WERI-Rb-1 (cell line): ENCODE data around the gene DENND5A.
"Not testable (repeated sequence)": the region's sequence is repeated elsewhere in the genome, so short reads cannot be mapped to it uniquely, and the experiment has no call there.

Experiments
- DNase-seq: peaks from one replicate; pipeline ENCODE4 v3.0.0-alpha.2; 2020
- H3K27ac ChIP-seq: fragments of 250-450 bp; sonication (Bioruptor Pico); 2 replicates; pipeline ENCODE4 v1.5.1; 2020; ENCODE audit warnings: mild to moderate bottlenecking, moderate library complexity
- H3K27me3 ChIP-seq: fragments of 250-450 bp; sonication (Bioruptor Pico); 2 replicates; pipeline ENCODE4 v1.5.1; 2021; ENCODE audit warnings: mild to moderate bottlenecking, low read depth, moderate library complexity; ENCODE audit not compliant: insufficient read depth, severe bottlenecking
- H3K36me3 ChIP-seq: fragments of 250-450 bp; sonication (Bioruptor Pico); 2 replicates; pipeline ENCODE4 v1.5.1; 2020; ENCODE audit warnings: mild to moderate bottlenecking, moderate library complexity
- H3K4me3 ChIP-seq: 2 replicates; pipeline ENCODE4 v1.5.1; 2011; ENCODE audit warnings: low read depth, mild to moderate bottlenecking, control low read depth, low read length
- H3K9me3 ChIP-seq: fragments of 250-450 bp; sonication (Bioruptor Pico); 2 replicates; pipeline ENCODE4 v1.5.1; 2021; ENCODE audit warnings: mild to moderate bottlenecking, moderate library complexity; ENCODE audit not compliant: severe bottlenecking
- CTCF ChIP-seq: IDR thresholded peaks from 2 replicates; pipeline ENCODE4 v1.5.1; 2011; ENCODE audit warnings: low read depth, mild to moderate bottlenecking, control low read depth, inconsistent platforms, low read length

DENND5A gene

DNA sequence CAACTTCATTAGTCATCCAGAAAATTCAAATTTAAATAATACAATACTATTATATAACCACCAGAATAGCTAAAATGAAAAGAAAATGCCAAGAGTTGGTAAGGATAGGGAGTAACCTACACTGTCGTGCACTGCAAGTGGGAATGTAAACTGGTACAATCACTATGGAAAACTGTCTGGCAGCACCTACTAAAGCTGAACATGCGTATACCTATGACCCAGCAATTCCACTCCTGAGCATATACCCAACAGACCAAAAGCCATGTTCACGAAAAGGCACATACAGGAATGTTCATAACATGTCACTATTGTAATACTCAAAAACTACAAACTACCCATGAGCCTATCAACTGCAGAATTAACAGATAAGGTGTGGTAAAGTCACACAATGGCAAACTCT is 32.7 kb downstream of the DENND5A start:
- no peaks in the 10 kb centered on the region for H3K27me3 ChIP-seq
- no peak overlapping the region for H3K27ac ChIP-seq
- H3K9me3 ChIP-seq: no peaks in the 10 kb centered on the region
- no peak for TF ChIP-seq CTCF
- no peak overlapping the region for H3K4me3 ChIP-seq
- H3K36me3 ChIP-seq: no peaks in the 10 kb centered on the region
- no peak for DNase-seq

DNA sequence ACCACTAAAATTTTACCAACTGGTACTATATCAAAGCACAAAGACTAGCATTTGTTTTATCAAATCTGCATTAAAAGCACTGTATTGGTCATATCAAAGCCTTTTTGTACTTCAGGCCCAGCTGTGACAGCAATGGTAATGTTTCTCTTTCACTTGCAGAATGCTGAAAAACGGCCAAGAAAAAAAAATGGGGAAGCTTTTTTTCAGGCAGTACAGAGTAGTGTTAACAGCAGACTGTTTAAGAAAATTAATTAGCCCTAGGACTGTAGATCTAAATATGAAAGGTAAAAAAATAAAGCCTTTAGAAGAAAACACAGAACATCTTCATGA is 33.3 kb downstream of the DENND5A start:
- no peak for DNase-seq
- Histone ChIP-seq H3K4me3 (no peak overlapping the region), H3K36me3 (no peaks in the 10 kb centered on the region), H3K9me3 (no peaks in the 10 kb centered on the region), H3K27me3 (no peaks in the 10 kb centered on the region), H3K27ac (no peak overlapping the region)
- no peak for TF ChIP-seq CTCF

DNA sequence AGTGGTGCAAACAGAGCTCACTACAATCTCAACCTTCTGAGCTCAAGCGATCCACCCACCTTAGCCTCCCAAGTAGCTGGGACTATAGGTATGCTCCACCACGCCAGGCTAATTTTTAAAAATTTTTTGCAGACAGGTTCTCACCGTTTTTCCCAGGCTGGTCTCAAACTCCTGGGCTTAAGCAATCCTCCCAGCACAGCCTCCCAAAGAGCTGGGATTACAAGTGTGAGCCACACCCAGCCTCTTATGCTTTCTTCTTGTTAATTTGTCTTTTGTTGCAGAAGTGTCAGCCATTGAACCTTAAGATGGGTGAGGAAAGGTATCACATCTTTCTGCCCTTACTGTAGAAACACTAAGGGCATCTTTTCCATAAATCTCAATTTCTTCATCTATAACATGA is 34.9 kb downstream of the DENND5A start:
- Histone ChIP-seq H3K9me3 (no peaks in the 10 kb centered on the region), H3K27me3 (no peaks in the 10 kb centered on the region), H3K4me3 (no peak overlapping the region), H3K36me3 (no peaks in the 10 kb centered on the region), H3K27ac (no peak overlapping the region)
- no peak for DNase-seq
- no peak for TF ChIP-seq CTCF

GRCh38 chr11:9228091-9228490 is 37.1 kb downstream of the DENND5A start:
- Histone ChIP-seq H3K27me3 (no peaks in the 10 kb centered on the region), H3K4me3 (no peak overlapping the region), H3K27ac (no peak overlapping the region), H3K9me3 (no peaks in the 10 kb centered on the region), H3K36me3 (no peaks in the 10 kb centered on the region)
- TF ChIP-seq CTCF: no peak
- DNase-seq: peak; percentile 30

GRCh38 chr11:9225748-9226298 is 39.3 kb downstream of the DENND5A start:
- Histone ChIP-seq H3K27me3 (no peaks in the 10 kb centered on the region), H3K9me3 (no peaks in the 10 kb centered on the region), H3K4me3 (no peak overlapping the region), H3K36me3 (no peaks in the 10 kb centered on the region), H3K27ac (no peak overlapping the region)
- no peak for DNase-seq
- TF ChIP-seq CTCF: no peak

- H3K4me3 ChIP-seq: no peak overlapping the region
- H3K27ac ChIP-seq: no peak overlapping the region
- DNase-seq: no peak
- no peaks in the 10 kb centered on the region for H3K36me3 ChIP-seq
- no peak for TF ChIP-seq CTCF
- no peaks in the 10 kb centered on the region for H3K9me3 ChIP-seq
- H3K27me3 ChIP-seq: no peaks in the 10 kb centered on the region
These were observed 42.5 kb downstream of the DENND5A start for GRCh38 chr11:9222654-9223053.

- not testable (repeated sequence) for DNase-seq, H3K9me3 ChIP-seq, H3K36me3 ChIP-seq, H3K4me3 ChIP-seq, H3K27ac ChIP-seq, H3K27me3 ChIP-seq
These were observed 44.3 kb downstream of the DENND5A start for GRCh38 chr11:9220853-9221252.
